ENCODE data around the gene CHST3.

The CHST3 gene

GRCh38 chr10:72049969-72050781 lies 86.0 kb downstream of the CHST3 start:
- no peak for DNase-seq (ENCODE audit: low read depth in 1 of 2, low spot score in 1 of 2)

- DNase-seq (ENCODE audit: low read depth in 1 of 2, low spot score in 1 of 2) = no peak
Measured at GRCh38 chr10:72050873-72051272, 86.7 kb downstream of the CHST3 start.

GRCh38 chr10:72053690-72054089 lies 89.5 kb downstream of the CHST3 start:
- no peak for DNase-seq (ENCODE audit: low read depth in 1 of 2, low spot score in 1 of 2)

- no peak for DNase-seq (ENCODE audit: low read depth in 1 of 2, low spot score in 1 of 2)
Measured at GRCh38 chr10:72056113-72056512, 91.9 kb downstream of the CHST3 start.

GRCh38 chr10:72056932-72057751 lies 92.9 kb downstream of the CHST3 start:
- DNase-seq (ENCODE audit: low read depth in 1 of 2, low spot score in 1 of 2) = no peak

GRCh38 chr10:72058347-72058898 lies 94.2 kb downstream of the CHST3 start:
- DNase-seq (ENCODE audit: low read depth in 1 of 2, low spot score in 1 of 2) = no peak

GRCh38 chr10:72058989-72059842 lies 95.0 kb downstream of the CHST3 start:
- DNase-seq (ENCODE audit: low read depth in 1 of 2, low spot score in 1 of 2) = no peak

- no peak for DNase-seq (ENCODE audit: low read depth in 1 of 2, low spot score in 1 of 2)
Measured at GRCh38 chr10:72059843-72060822, 95.9 kb downstream of the CHST3 start.

- no peak for DNase-seq (ENCODE audit: low read depth in 1 of 2, low spot score in 1 of 2)
Measured at GRCh38 chr10:72061491-72061890, 97.3 kb downstream of the CHST3 start.

- DNase-seq (ENCODE audit: low read depth in 1 of 2, low spot score in 1 of 2) = no peak
Measured at GRCh38 chr10:72061930-72062329, 97.7 kb downstream of the CHST3 start.

- DNase-seq (ENCODE audit: low read depth in 1 of 2, low spot score in 1 of 2) = no peak
Measured at GRCh38 chr10:72062382-72062781, 98.2 kb downstream of the CHST3 start.

Measured in stimulated activated CD4-positive, alpha-beta T cell treated with anti-CD3 and anti-CD28 coated beads, Interleukin-15, amount 100 ng/mL, for 1 hour (primary cell).